Subcutaneous adipose tissue (tissue), 4 donors: Measurements from ENCODE around the gene ALKBH8. TPM values are rescaled to one million over a fixed set of nuclear protein-coding genes. Genes with fewer than 3 reads are reported as not detected.

Experiments
- CTCF ChIP-seq: fragments of 450-650 bp; IDR thresholded peaks from one replicate; pipeline ENCODE4 v1.5.1; 2016; ENCODE audit warnings: low read depth, mild to moderate bottlenecking, control low read depth, antibody characterized with exemption, moderate library complexity
- total RNA-seq, 4 donors: library from RNA; depleted of rRNA; stranded (reverse); fragments of >200 nt; gene quantifications; one replicate each; pipeline ENCODE4 v1.1.0, GENCODE V29; 2016

ALKBH8 gene
- total RNA-seq, 4 donors from 2014 or later: 4.9 to 5.7 (median 5.3) TPM

- TF ChIP-seq CTCF: no peak
These were observed 16.1 kb downstream of the ALKBH8 start for GRCh38 chr11:107549253-107549953.

GRCh38 chr11:107547961-107548360, 17.6 kb downstream of the ALKBH8 start:
- no peak for TF ChIP-seq CTCF

- TF ChIP-seq CTCF: no peak
These were observed 20.4 kb downstream of the ALKBH8 start for GRCh38 chr11:107545101-107545514.

GRCh38 chr11:107538821-107539220, 26.7 kb downstream of the ALKBH8 start:
- no peak for TF ChIP-seq CTCF

- no peak for TF ChIP-seq CTCF
These were observed 27.3 kb downstream of the ALKBH8 start for GRCh38 chr11:107538239-107538638.

GRCh38 chr11:107526197-107526596, 39.3 kb downstream of the ALKBH8 start:
- TF ChIP-seq CTCF: no peak

- TF ChIP-seq CTCF: no peak
These were observed 56.7 kb downstream of the ALKBH8 start for GRCh38 chr11:107508858-107509244.
